ENCODE results near the gene BMPR2.
"Not testable (repeated sequence)": the region's sequence is repeated elsewhere in the genome, so short reads cannot be mapped to it uniquely, and the experiment has no call there.

Gene BMPR2

GRCh38 chr2:202434472-202434871 lies 58.3 kb downstream of the BMPR2 start:
- no peak for TF ChIP-seq CTCF (conservative IDR thresholded peaks at IDR 0.05)
- no peak overlapping the region for H3K27ac ChIP-seq

- TF ChIP-seq CTCF (conservative IDR thresholded peaks at IDR 0.05): no peak
- no peak overlapping the region for H3K27ac ChIP-seq
These were observed 60.5 kb downstream of the BMPR2 start for GRCh38 chr2:202436626-202437025.

GRCh38 chr2:202440117-202440516 lies 64.0 kb downstream of the BMPR2 start:
- not testable (repeated sequence) for H3K27ac ChIP-seq

GRCh38 chr2:202442882-202443281 lies 66.8 kb downstream of the BMPR2 start:
- no peak overlapping the region for H3K27ac ChIP-seq
- no peak for TF ChIP-seq CTCF (conservative IDR thresholded peaks at IDR 0.05)

GRCh38 chr2:202444000-202444399 lies 67.9 kb downstream of the BMPR2 start:
- no peak for TF ChIP-seq CTCF (conservative IDR thresholded peaks at IDR 0.05)
- no peak overlapping the region for H3K27ac ChIP-seq

GRCh38 chr2:202449344-202449743 lies 73.2 kb downstream of the BMPR2 start:
- TF ChIP-seq CTCF (conservative IDR thresholded peaks at IDR 0.05): no peak
- peak overlapping the region; percentile 50 for H3K27ac ChIP-seq

- peak overlapping the region; percentile 50 for H3K27ac ChIP-seq
- TF ChIP-seq CTCF (conservative IDR thresholded peaks at IDR 0.05): no peak
These were observed 74.7 kb downstream of the BMPR2 start for GRCh38 chr2:202450785-202451184.

- TF ChIP-seq CTCF (conservative IDR thresholded peaks at IDR 0.05): no peak
- no peak overlapping the region for H3K27ac ChIP-seq
These were observed 76.6 kb downstream of the BMPR2 start for GRCh38 chr2:202452744-202453143.
